SK-N-SH treated with all-trans-retinoic acid at 6 μM for 48 hours (cell line): ENCODE results near the gene RETREG3.
"Not testable (repeated sequence)": the region's sequence is repeated elsewhere in the genome, so short reads cannot be mapped to it uniquely, and the experiment has no call there.

Experiments used
- ATAC-seq: fragments of 200-7000 bp; cut with Tn5 transposase; 3 replicates; pipeline ENCODE4 v1.9.1; 2020; ENCODE audit warnings: mild to moderate bottlenecking, moderate library complexity
- ARNTL ChIP-seq: fragments of 450-650 bp; formaldehyde crosslinking; IDR thresholded peaks from 2 replicates; pipeline ENCODE4 v1.5.0; 2020; ENCODE audit warnings: low read depth, mild to moderate bottlenecking, moderate library complexity, borderline replicate concordance
- CSDC2 ChIP-seq: fragments of 250-450 bp; sonication (Bioruptor Pico); IDR thresholded peaks from 2 replicates; pipeline ENCODE4 v1.5.0; 2020; ENCODE audit warnings: mild to moderate bottlenecking, moderate library complexity
- ESRRG ChIP-seq: fragments of 250-450 bp; sonication (Bioruptor Pico); IDR thresholded peaks from 2 replicates; pipeline ENCODE4 v1.6.1; 2021; ENCODE audit warnings: mild to moderate bottlenecking
- ISL1 ChIP-seq: fragments of 250-450 bp; sonication (Bioruptor Pico); IDR thresholded peaks from 2 replicates; pipeline ENCODE4 v2.1.2; 2022; ENCODE audit warnings: mild to moderate bottlenecking, moderate library complexity
- OSR1 ChIP-seq: fragments of 250-450 bp; sonication (Bioruptor Pico); IDR thresholded peaks from 2 replicates; pipeline ENCODE4 v1.8.0; 2022; ENCODE audit warnings: moderate library complexity, mild to moderate bottlenecking, inconsistent platforms
- PPARA ChIP-seq: fragments of 250-450 bp; sonication (Bioruptor Pico); IDR thresholded peaks from 2 replicates; pipeline ENCODE4 v1.5.0; 2020; ENCODE audit warnings: mild to moderate bottlenecking, borderline replicate concordance
- RARB ChIP-seq: fragments of 250-450 bp; sonication (Bioruptor Pico); IDR thresholded peaks from 2 replicates; pipeline ENCODE4 v1.8.0; 2021; ENCODE audit warnings: mild to moderate bottlenecking, moderate library complexity
- SNAI2 ChIP-seq: fragments of 250-450 bp; sonication (Bioruptor Pico); IDR thresholded peaks from 2 replicates; pipeline ENCODE4 v1.5.0; 2020; ENCODE audit warnings: mild to moderate bottlenecking, moderate library complexity
- TCF4 ChIP-seq: fragments of 250-450 bp; sonication (Bioruptor Pico); IDR thresholded peaks from 2 replicates; pipeline ENCODE4 v1.8.0; 2021; ENCODE audit warnings: mild to moderate bottlenecking, moderate library complexity, borderline replicate concordance
- TOX ChIP-seq: fragments of 250-450 bp; sonication (Bioruptor Pico); IDR thresholded peaks from 2 replicates; pipeline ENCODE4 v1.8.0; 2021; ENCODE audit warnings: mild to moderate bottlenecking, moderate library complexity, borderline replicate concordance
- ZC3H10 ChIP-seq: fragments of 250-450 bp; sonication (Bioruptor Pico); IDR thresholded peaks from 2 replicates; pipeline ENCODE4 v1.5.1; 2021; ENCODE audit warnings: mild to moderate bottlenecking, moderate library complexity
- ZFP3 ChIP-seq: fragments of 250-450 bp; sonication (Bioruptor Pico); IDR thresholded peaks from 2 replicates; pipeline ENCODE4 v1.5.0; 2020; ENCODE audit warnings: mild to moderate bottlenecking, moderate library complexity
- ZNF565 ChIP-seq: fragments of 450-650 bp; formaldehyde crosslinking; conservative IDR thresholded peaks from 2 replicates; pipeline ENCODE4 v1.5.0; 2020; ENCODE audit warnings: low read depth, mild to moderate bottlenecking, moderate library complexity
- ZNF70 ChIP-seq: fragments of 450-650 bp; formaldehyde crosslinking; IDR thresholded peaks from 2 replicates; pipeline ENCODE4 v1.5.0; 2020; ENCODE audit warnings: mild to moderate bottlenecking, moderate library complexity
- ZNF8 ChIP-seq: fragments of 450-650 bp; formaldehyde crosslinking; IDR thresholded peaks from 2 replicates; pipeline ENCODE4 v1.5.0; 2020; ENCODE audit warnings: mild to moderate bottlenecking, moderate library complexity
- TF ChIP-seq, protein P1 (sequence below): fragments of 250-450 bp; sonication (Bioruptor Pico); IDR thresholded peaks from 2 replicates; pipeline ENCODE4 v1.8.0; 2020; ENCODE audit warnings: mild to moderate bottlenecking, moderate library complexity, borderline replicate concordance
- TF ChIP-seq, protein P2 (sequence below): fragments of 250-450 bp; sonication (Bioruptor Pico); IDR thresholded peaks from 2 replicates; pipeline ENCODE4 v1.5.0; 2020; ENCODE audit warnings: mild to moderate bottlenecking, moderate library complexity
- TF ChIP-seq, protein P3 (sequence below): fragments of 250-450 bp; sonication (Bioruptor Pico); IDR thresholded peaks from 2 replicates; pipeline ENCODE4 v1.8.0; 2021; ENCODE audit warnings: low read depth, mild to moderate bottlenecking, moderate library complexity, borderline replicate concordance
- TF ChIP-seq, protein P4 (sequence below): fragments of 250-450 bp; sonication (Bioruptor Pico); IDR thresholded peaks from 2 replicates; pipeline ENCODE4 v1.5.1; 2021; ENCODE audit warnings: mild to moderate bottlenecking, moderate library complexity

RETREG3 gene

DNA sequence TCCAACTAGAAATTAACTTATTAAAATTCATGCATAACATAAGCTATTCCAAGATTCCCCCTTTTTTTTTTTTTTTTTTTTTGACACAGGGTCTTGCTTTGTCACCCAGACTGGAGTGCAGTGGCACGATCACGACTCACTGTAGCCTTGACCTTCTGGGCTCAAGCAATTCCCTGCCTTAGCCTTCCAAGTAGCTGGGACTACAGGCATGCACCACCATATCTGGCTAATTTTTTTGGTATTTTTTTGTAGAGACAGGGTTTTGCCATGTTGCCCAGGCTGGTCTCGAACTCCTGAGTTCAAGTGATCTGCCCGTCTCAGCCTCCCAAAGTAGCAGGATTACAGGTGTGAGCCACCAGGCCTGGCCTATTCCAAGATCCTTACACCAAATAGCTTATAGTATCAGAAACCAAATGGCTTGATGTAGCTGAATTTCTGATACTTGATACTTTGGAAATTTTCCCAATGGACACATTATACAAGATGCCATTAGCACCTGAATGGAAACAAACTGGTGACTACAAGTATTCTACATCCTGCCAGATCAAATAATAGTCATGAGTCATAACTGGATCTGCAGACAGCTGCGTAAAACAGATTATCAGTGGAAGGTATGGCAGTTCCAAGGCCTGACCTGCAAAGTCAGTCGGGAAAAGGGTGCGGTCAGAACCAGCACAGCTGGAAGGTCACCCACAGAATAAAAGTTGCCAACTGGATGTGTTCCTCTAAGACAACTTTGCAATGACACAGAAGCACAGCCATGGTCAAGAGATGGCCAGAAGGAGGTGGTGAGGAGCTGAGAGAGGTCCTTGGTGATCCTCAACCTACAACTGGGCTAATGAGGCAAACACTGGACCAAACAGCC, 14.8 kb upstream of the RETREG3 start:
- peak; percentile 21; the same call in 1 of the 3 replicates for ATAC-seq
- TF ChIP-seq ZNF8, result no peak

DNA sequence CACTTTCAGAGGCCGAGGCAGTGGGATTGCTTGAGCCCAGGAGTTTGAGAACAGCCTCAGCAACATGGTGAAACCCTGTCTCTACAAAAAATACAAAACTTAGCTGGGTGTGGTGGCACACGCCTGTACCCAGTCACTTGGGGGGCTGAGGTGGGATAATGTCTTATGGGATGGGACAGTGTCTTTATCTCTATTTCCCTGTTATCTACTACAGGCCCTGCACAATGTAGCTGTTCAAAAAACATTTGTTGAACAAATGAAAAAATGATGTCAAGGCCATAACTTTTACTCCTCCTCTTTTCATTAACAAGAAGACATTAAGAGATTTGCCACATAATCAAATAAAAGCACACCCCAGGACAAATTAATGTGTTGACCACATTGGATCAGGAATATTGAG, 14.1 kb upstream of the RETREG3 start:
- TF ChIP-seq RARB (CRISPR knock-in tag) (no peak), ESRRG (CRISPR knock-in tag) (no peak), ZNF8 (no peak), PPARA (CRISPR knock-in tag) (no peak), ARNTL (CRISPR knock-in tag) (no peak), ISL1 (CRISPR knock-in tag) (no peak), OSR1 (no peak)
- TF ChIP-seq, protein P1, sequence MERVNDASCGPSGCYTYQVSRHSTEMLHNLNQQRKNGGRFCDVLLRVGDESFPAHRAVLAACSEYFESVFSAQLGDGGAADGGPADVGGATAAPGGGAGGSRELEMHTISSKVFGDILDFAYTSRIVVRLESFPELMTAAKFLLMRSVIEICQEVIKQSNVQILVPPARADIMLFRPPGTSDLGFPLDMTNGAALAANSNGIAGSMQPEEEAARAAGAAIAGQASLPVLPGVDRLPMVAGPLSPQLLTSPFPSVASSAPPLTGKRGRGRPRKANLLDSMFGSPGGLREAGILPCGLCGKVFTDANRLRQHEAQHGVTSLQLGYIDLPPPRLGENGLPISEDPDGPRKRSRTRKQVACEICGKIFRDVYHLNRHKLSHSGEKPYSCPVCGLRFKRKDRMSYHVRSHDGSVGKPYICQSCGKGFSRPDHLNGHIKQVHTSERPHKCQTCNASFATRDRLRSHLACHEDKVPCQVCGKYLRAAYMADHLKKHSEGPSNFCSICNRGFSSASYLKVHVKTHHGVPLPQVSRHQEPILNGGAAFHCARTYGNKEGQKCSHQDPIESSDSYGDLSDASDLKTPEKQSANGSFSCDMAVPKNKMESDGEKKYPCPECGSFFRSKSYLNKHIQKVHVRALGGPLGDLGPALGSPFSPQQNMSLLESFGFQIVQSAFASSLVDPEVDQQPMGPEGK (CRISPR knock-in tag), result no peak
- no peak for ATAC-seq

DNA sequence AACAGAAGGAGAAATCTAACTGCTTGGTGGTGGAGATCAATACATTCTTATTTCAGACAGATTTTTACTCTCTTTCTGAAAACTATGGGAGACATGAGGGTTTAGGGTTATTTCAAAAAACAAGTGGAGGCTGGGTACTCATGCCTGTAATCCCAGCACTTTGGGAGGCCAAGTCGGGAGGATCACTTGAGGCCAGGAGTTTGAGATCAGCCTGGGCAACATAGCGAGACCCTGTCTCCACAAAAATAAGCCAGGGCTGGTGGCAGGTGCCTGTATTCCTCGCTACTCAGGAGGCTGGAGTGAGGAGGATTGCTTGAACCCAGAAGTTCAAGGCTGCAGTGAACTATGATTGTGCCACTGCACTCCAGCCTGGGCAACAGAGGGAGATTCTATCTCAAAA, 12.8 kb upstream of the RETREG3 start:
- ATAC-seq, result not testable (repeated sequence)

DNA sequence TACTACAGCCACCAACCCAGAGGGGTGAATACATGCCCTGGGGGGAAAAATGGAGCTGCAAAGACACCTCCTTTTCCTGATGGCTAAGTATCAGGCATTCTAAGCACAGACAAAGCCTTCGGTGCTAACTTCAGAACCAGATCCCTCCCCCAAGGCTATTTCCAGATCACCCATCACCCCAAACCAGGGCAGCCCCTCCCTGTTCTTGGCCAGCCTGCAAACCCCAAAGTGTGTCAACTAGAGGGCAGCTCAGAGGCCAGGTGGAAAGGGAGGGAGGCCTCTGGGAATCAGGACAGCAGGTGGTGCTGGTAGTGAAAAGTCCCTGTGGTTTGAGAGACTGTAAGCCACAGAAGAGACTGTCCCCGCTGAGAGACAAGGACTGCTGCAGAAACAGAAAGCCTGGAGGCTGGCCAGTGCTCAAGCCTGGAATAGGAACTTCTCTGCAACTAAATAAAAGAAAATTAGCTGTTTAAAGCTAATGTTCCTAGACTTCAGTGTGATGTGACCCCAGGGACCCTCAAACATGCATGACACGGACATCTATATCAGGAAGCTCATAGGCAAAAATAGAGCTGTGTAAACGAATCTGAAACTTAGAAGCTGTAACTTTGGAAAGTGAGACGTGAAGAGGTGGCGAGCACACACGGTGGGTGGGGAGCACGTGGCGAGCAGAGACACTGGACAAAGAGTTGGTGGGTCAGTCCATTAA, 9.4 kb upstream of the RETREG3 start:
- TF ChIP-seq ZC3H10 (no peak), ZNF70 (CRISPR knock-in tag) (no peak), TOX (CRISPR knock-in tag) (no peak), ZFP3 (CRISPR knock-in tag) (no peak), CSDC2 (CRISPR knock-in tag) (no peak), RARB (CRISPR knock-in tag) (no peak)

DNA sequence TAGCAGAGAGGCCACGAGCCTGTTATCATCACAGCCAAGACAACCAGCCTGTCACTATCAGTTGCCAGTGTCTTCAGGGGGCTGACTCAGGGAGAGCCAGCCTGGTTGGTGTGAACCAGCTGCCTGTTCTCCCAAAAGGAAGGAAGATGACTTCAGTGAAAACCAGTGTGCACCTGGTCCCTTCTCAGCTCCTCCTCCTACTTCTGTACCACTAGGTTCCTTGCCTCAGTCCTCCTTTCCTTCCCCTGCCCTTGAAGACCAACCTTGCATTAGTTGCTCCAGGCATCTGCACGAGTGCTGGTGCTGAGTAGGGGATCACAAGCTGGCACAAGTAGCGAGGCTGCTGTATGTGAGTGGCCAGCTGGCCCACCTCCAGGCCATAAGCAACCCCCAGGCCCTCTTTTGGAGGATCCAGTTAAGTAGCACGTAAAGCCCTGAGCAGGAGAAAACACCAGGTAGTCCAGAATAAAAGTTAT, 8.8 kb upstream of the RETREG3 start:
- TF ChIP-seq, protein P2, sequence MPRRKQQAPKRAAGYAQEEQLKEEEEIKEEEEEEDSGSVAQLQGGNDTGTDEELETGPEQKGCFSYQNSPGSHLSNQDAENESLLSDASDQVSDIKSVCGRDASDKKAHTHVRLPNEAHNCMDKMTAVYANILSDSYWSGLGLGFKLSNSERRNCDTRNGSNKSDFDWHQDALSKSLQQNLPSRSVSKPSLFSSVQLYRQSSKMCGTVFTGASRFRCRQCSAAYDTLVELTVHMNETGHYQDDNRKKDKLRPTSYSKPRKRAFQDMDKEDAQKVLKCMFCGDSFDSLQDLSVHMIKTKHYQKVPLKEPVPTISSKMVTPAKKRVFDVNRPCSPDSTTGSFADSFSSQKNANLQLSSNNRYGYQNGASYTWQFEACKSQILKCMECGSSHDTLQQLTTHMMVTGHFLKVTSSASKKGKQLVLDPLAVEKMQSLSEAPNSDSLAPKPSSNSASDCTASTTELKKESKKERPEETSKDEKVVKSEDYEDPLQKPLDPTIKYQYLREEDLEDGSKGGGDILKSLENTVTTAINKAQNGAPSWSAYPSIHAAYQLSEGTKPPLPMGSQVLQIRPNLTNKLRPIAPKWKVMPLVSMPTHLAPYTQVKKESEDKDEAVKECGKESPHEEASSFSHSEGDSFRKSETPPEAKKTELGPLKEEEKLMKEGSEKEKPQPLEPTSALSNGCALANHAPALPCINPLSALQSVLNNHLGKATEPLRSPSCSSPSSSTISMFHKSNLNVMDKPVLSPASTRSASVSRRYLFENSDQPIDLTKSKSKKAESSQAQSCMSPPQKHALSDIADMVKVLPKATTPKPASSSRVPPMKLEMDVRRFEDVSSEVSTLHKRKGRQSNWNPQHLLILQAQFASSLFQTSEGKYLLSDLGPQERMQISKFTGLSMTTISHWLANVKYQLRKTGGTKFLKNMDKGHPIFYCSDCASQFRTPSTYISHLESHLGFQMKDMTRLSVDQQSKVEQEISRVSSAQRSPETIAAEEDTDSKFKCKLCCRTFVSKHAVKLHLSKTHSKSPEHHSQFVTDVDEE, result no peak
- TF ChIP-seq SNAI2 (CRISPR knock-in tag), result no peak
- TF ChIP-seq, protein P3, sequence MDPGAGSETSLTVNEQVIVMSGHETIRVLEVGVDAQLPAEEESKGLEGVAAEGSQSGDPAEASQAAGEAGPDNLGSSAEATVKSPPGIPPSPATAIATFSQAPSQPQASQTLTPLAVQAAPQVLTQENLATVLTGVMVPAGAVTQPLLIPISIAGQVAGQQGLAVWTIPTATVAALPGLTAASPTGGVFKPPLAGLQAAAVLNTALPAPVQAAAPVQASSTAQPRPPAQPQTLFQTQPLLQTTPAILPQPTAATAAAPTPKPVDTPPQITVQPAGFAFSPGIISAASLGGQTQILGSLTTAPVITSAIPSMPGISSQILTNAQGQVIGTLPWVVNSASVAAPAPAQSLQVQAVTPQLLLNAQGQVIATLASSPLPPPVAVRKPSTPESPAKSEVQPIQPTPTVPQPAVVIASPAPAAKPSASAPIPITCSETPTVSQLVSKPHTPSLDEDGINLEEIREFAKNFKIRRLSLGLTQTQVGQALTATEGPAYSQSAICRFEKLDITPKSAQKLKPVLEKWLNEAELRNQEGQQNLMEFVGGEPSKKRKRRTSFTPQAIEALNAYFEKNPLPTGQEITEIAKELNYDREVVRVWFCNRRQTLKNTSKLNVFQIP (CRISPR knock-in tag), result no peak
- no peak for TF ChIP-seq ZC3H10
- TF ChIP-seq ARNTL (CRISPR knock-in tag), result no peak
- TF ChIP-seq ISL1 (CRISPR knock-in tag), result no peak
- TF ChIP-seq PPARA (CRISPR knock-in tag), result no peak
- TF ChIP-seq TCF4 (CRISPR knock-in tag), result no peak
- TF ChIP-seq TOX (CRISPR knock-in tag), result no peak
- TF ChIP-seq ZNF70 (CRISPR knock-in tag), result no peak
- no peak for TF ChIP-seq ZNF8
- TF ChIP-seq, protein P1 (CRISPR knock-in tag), result no peak
- TF ChIP-seq, protein P4, sequence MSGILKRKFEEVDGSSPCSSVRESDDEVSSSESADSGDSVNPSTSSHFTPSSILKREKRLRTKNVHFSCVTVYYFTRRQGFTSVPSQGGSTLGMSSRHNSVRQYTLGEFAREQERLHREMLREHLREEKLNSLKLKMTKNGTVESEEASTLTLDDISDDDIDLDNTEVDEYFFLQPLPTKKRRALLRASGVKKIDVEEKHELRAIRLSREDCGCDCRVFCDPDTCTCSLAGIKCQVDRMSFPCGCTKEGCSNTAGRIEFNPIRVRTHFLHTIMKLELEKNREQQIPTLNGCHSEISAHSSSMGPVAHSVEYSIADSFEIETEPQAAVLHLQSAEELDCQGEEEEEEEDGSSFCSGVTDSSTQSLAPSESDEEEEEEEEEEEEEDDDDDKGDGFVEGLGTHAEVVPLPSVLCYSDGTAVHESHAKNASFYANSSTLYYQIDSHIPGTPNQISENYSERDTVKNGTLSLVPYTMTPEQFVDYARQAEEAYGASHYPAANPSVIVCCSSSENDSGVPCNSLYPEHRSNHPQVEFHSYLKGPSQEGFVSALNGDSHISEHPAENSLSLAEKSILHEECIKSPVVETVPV (CRISPR knock-in tag), result no peak
- TF ChIP-seq ZNF565 (CRISPR knock-in tag), result no peak
- TF ChIP-seq OSR1, result no peak
- ATAC-seq, result peak; percentile 39

More for the DNA sequence above, 9.4 kb upstream of the RETREG3 start:
- ATAC-seq, result peak; percentile 80
